ENCODE data around the gene TYW1.
"Not testable (repeated sequence)": the region's sequence is repeated elsewhere in the genome, so short reads cannot be mapped to it uniquely, and the experiment has no call there.

The TYW1 gene, protein sequence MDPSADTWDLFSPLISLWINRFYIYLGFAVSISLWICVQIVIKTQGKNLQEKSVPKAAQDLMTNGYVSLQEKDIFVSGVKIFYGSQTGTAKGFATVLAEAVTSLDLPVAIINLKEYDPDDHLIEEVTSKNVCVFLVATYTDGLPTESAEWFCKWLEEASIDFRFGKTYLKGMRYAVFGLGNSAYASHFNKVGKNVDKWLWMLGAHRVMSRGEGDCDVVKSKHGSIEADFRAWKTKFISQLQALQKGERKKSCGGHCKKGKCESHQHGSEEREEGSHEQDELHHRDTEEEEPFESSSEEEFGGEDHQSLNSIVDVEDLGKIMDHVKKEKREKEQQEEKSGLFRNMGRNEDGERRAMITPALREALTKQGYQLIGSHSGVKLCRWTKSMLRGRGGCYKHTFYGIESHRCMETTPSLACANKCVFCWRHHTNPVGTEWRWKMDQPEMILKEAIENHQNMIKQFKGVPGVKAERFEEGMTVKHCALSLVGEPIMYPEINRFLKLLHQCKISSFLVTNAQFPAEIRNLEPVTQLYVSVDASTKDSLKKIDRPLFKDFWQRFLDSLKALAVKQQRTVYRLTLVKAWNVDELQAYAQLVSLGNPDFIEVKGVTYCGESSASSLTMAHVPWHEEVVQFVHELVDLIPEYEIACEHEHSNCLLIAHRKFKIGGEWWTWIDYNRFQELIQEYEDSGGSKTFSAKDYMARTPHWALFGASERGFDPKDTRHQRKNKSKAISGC

GRCh38 chr7:66996444-66997191, at the start of gene TYW1:
Gene TYW1, plus strand, starts transcription at chr7:66996833. Its CDS starts 146 bp downstream, at chr7:66996979.
- peak; percentile 95 to 100 (median 99) for DNase-seq
- intact Hi-C loops (cut with DNase I), result loop anchor here (10.0 kb wide), 1 partner anchor 72 kb away; the partner anchor contains the start of gene TMEM248

- intact Hi-C loops (cut with DNase I), result no loop called here
- no peak for DNase-seq
Observed at GRCh38 chr7:66948480-66949109, 48.0 kb upstream of the TYW1 start.

- intact Hi-C loops (cut with DNase I), result no loop called here
- no peak for DNase-seq
Observed at GRCh38 chr7:66950311-66950710, 46.3 kb upstream of the TYW1 start.

DNA sequence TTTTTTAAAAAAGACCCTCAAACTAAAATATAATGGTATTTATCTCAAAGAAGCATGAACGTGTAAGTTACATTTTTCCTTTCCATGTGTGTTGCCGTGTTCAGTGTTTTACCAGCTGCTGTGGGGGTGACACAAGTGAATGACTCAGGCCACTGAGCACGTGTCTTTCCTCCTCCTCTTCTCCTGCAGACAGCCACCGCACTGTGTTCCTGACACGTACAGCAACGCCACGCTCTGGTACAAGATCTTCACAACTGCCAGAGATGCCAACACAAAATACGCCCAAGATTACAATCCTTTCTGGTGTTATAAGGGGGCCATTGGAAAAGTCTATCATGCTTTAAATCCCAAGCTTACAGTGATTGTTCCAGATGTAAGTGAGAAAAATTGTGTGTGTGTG, 45.9 kb upstream of the TYW1 start:
- DNase-seq, result peak; percentile 66 to 96 (median 85)
- intact Hi-C loops (cut with DNase I), result no loop called here

DNA sequence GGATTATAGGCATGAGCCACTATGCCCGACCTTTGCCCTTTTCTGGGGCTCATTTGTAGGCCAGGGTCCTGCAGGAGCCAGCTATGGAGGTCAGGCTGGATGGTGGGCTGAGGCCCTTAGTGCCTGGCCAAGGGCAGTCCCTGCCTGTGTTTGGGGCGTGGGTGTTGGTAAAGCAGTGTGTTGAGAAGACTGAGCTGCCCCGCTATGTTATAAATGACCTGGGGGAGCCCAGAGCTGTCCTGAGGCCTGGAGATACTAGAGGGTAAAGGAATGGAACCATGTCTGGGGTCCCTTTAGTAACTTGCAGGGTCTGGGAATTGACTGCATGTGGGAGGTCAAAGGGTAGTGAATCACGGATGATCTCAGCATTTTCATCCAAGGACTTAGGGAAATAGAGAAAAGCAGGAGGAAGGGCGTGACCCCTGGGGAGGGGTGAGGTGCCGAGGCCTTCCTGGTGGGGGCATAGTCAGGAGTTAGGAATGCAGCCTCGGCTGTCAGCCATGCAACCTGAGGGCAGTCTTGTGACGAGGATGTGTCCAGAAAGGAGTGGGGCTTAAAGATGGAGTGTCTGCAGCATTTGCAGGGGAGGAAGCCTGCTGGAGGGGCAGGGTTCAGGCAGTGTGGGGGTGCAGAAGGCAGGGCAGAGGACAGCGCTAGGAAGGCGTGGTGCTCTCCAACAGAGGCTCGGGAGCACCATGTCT, 44.1 kb upstream of the TYW1 start:
- no peak for DNase-seq
- intact Hi-C loops (cut with DNase I), result no loop called here

DNA sequence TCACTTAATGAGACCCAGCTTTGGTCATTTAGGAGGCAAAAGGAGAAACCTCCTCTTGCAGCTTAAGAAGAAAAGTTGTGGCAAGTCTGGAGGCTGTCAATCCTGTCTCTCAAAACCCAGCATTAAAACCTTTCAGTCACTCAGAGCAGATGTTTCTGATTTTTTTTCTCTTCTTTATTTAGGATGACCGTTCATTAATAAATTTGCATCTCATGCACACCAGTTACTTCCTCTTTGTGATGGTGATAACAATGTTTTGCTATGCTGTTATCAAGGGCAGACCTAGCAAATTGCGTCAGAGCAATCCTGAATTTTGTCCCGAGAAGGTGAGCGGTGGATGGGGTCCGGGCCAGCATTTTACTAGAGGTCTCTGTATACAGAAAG, 43.6 kb upstream of the TYW1 start:
- intact Hi-C loops (cut with DNase I), result no loop called here
- DNase-seq, result no peak

DNA sequence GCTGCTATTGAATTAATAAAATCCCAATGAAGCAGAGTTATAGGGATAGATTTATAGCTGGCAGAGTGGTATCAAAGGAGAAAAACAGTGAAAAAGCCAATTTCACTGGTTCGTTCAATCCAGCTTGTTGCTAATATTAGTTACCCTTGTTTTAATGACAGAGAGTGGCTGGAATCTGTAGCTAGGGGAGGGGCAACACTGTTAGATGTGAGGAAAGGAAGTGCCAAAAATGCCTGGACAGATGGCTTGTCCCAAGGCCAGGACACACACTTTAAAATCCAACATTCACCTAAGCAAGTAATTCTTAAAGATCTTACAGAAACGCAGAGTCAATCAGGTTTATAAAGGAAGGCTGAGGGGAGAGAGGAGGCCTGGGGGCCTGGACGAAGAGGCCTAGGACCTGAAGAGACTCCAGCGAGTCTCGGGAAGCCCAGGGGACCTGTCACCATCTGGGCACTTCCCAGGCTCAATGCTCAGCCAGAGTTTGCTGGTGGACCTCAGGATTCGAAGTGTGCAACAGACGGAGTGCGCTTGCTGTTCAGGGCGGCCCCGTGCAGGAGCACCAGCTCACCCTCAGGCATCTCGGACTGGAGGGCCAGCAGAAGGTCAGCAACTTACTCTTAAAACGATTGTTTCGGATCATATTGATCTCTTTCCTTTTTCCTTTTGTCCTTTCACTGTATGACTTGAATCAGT, 38.9 kb upstream of the TYW1 start:
- DNase-seq, result no peak
- intact Hi-C loops (cut with DNase I), result no loop called here

GRCh38 chr7:66958538-66959350, 37.9 kb upstream of the TYW1 start:
- intact Hi-C loops (cut with DNase I), result no loop called here
- peak in 19 of 42 donors; percentile 8 to 68 (median 30) for DNase-seq

GRCh38 chr7:66960192-66960591, 36.4 kb upstream of the TYW1 start:
- DNase-seq, result no peak
- intact Hi-C loops (cut with DNase I), result no loop called here

- DNase-seq, result no peak
- intact Hi-C loops (cut with DNase I), result no loop called here
Observed at GRCh38 chr7:66961096-66961495, 35.5 kb upstream of the TYW1 start.

DNA sequence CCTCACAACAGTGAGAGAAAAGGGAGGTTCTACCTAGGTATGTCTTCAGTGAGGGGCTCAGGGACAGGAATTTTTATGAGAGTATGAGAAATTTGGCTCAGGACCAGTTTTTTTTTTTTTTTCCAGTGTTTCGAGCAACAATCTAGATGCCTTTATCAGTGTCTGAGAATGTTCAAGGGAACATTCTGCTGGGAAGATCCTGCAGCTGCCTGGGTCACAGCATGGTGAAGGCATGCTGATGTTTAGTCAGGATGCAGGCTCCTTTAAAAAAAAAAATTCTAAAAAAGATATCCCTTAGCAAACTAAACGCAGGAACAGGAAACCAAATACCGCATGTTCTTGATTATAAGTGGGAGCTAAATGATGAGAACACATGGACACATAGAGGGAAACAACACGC, 32.2 kb upstream of the TYW1 start:
- no peak for DNase-seq
- intact Hi-C loops (cut with DNase I), result no loop called here

DNA sequence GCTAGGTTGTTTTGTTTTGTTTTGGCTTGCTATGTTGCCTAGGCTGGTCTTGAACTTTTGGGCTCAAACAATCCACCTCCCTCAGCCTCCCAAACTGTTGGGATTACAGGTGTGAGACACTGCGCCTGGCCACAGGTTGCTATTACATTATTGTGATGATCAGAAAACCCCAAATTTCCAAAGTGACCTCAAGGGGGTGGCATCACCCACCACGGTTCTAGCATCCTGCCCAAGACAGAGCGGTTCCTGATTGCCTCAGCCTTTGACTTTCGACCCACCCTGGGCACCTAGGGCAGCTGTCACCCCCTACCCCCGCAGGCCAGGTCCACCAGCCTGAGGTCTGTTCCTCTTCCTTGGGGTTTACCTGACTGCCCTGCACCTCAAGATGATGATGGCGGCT, 29.6 kb upstream of the TYW1 start:
- intact Hi-C loops (cut with DNase I), result no loop called here

GRCh38 chr7:66969001-66969400, 27.6 kb upstream of the TYW1 start:
- DNase-seq; intact Hi-C loops (cut with DNase I): not testable (repeated sequence)

More for the DNA sequence above, 29.6 kb upstream of the TYW1 start:
- no peak for DNase-seq

GRCh38 chr7:66970310-66970709, 26.3 kb upstream of the TYW1 start:
- DNase-seq, result no peak
- intact Hi-C loops (cut with DNase I), result no loop called here

- intact Hi-C loops (cut with DNase I), result no loop called here
- DNase-seq, result no peak
Observed at GRCh38 chr7:66974986-66975590, 21.5 kb upstream of the TYW1 start.

- intact Hi-C loops (cut with DNase I); DNase-seq: not testable (repeated sequence)
Observed at GRCh38 chr7:66978312-66978711, 18.3 kb upstream of the TYW1 start.

- intact Hi-C loops (cut with DNase I); DNase-seq: not testable (repeated sequence)
Observed at GRCh38 chr7:66979013-66979412, 17.6 kb upstream of the TYW1 start.

Measured in head of caudate nucleus (tissue), 42 donors.